ENCODE measurements around the gene LRRC32.
"Not testable (repeated sequence)": the region's sequence is repeated elsewhere in the genome, so short reads cannot be mapped to it uniquely, and the experiment has no call there.

Gene LRRC32

DNA sequence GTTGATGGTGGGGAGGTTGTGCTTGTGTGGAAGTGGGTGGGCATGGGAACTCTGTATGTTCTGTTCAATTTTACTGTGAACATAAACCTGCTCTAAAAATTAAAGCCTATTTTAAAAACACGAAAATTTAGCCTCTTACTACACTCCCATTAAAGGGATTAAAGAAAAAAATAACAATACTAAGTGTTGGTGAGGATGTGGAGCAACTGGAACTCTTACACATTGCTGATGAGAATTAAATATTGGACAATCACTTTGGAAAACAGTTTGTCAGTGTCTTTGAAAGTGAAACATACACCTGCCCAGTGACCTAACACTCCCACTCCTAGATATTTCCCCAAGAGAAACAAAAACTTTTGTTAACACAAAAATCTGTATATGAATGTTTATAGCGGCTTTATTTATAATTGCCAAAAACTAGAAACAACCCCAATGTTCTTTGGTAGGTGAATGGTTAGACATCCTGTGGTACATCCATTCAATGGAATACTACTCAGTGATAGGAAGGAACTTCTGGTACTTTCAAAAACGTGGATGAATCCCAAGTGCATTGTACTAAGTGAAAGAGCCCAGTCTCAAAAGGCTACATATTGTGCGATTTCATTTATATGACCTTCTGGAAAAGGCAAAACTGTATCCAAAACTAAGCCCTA, 23.5 kb downstream of the LRRC32 start:
- no peak for DNase-seq

DNA sequence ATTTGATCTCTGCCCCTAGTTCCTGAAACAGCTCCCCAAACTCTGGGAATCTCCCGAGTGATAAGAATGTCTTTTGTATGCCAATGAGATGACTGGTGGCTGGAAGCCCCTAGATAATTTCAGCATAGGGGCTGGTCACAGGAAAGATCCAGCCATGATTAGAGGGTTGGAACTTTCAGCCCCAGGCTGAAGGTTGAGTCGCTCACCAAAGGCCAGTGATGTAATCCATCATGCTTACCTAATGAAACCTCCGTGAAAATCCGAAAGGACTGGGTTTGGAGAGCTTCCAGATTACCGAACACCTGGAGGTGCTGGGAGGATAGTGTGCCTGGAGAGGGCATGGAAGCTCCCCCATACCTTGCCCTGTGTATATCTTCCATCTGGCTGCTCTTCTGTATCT, 26.0 kb downstream of the LRRC32 start:
- DNase-seq: no peak

DNA sequence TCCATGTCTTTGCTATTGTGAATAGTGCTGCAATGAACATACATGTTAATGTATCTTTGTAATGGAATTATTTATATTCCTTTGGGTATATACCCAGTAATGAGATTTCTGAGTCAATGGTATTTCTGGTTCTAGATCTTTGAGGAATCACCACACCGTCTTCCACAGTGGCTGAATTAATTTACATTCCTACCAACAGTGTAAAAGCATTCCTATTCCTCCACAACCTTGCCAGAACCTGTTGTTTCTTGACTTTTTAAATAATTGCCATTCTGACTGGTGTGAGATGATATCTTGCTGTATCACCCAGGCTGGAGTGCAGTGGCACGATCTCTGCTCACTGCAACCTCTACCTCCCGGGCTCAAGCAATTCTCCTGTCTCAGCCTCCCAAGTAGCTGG, 26.8 kb downstream of the LRRC32 start:
- not testable (repeated sequence) for DNase-seq

DNA sequence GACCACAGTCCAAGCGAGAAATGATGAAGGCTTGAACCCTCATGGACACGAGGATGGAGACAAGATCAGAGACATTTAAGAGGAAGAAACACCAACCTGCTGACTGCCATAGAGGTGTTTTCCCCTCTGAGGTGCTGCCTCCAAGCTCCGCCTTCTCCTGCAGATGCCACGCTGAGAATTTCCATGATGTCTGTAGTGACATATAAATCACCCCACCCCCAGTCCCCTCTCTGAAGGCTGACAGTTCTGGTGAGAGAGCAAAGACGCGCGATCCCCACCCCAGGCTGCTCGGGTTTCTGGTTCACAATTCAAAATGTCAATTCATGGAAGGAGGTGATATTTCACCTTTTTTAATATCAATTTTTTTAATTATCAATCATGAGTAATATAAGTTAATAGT, 28.2 kb downstream of the LRRC32 start:
- no peak for DNase-seq

DNA sequence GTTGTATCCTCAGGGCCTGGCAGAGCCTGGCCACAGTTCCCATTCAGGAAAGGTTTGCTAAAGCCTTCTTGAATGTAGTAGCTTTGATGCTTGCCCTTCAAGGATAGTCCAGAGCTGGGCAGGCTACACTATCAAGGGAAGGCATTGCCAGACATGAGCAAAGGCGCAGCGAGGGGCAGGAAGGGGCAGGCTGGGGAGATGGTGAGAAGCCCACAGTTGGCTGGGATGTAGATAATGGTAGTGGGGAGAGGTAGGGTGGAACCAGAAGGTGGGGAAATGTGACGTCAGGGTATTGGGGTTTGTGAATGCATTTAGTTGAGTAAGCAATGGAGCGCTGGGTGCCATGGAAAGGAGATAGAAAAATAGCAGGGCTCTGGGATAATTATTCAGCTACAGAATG, 28.6 kb downstream of the LRRC32 start:
- no peak for DNase-seq

DNA sequence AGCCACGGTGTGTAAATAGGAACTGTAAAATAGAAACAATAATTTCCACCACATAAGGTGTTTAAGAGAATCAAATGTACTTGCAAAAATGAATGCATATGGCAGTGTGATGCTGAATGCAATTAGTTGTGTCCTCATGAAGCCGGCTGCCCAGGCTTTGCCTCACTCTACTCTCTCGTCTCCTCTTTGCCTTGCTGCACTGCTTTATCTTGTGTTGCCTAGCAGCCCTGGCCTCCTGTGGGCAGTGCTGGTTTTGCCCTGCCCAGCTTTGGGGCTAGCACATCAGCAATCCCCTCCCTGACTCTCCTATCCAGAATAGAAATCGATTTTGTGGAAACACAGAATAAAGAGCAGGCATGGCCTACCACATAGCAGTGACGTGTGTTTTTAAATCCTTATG, 30.0 kb downstream of the LRRC32 start:
- no peak for DNase-seq

DNA sequence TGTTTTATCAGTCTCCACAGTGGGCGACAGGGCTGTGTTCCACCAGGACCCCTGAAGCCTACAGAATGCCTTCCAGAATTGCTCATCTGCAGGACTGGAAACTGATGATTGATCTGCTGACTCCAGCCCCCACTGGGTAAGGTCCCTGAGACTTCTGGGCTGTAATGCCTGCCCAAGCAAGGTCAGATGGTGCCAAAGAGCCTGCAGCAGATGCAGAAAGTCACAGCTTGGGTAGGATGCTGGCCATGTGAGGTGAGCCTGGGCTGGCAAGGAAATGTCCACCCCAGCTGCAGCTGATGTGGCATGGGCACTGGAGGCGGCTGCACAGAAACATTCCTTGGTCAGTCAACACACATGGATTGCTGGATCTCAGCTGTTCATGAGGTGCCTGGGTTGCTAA, 30.9 kb downstream of the LRRC32 start:
- no peak for DNase-seq

DNA sequence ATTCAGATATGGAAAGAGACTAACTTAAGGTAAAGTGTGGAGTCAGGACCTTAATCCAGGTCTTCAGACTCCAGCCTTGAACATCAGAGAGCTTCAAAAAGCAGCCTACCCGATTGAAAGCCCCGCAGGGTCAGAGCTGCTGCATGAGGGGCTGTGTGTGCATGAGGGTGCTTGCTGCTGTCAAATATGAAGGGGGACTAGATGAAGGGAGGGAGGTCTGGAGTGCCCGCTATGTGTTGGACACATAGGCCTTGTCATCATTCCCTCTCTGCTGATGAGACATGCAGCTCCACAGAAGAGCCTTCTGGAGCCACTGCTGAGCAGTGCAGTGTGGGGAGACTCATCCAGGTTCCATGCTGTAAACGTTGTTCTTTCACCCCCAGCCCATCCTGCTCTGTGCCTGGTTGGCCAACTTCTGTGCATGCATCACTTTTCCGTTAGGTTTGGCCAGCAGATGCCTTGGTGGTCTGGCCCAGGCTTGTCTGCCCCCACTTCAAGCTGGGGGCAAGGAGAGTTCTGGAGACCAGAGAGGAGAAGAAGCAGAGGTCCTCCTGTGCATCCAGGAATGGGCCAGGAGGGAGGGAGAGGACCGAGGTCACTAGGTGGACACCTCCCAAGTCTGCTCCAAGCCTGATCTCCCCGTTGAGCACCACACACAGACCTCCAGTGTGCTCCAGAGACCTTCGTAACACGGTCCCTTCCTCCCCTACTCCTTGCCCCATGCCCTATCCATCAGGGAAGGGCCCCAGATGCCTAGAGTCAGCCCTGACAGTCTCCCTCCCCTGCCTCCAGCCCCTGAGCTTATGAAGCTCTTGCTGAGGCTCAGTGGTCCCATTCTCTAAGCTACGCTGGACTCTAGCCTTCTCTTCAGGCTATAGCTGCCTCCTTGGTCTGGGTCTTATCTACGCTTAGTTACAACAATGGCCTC, 32.0 kb downstream of the LRRC32 start:
- DNase-seq: no peak

DNA sequence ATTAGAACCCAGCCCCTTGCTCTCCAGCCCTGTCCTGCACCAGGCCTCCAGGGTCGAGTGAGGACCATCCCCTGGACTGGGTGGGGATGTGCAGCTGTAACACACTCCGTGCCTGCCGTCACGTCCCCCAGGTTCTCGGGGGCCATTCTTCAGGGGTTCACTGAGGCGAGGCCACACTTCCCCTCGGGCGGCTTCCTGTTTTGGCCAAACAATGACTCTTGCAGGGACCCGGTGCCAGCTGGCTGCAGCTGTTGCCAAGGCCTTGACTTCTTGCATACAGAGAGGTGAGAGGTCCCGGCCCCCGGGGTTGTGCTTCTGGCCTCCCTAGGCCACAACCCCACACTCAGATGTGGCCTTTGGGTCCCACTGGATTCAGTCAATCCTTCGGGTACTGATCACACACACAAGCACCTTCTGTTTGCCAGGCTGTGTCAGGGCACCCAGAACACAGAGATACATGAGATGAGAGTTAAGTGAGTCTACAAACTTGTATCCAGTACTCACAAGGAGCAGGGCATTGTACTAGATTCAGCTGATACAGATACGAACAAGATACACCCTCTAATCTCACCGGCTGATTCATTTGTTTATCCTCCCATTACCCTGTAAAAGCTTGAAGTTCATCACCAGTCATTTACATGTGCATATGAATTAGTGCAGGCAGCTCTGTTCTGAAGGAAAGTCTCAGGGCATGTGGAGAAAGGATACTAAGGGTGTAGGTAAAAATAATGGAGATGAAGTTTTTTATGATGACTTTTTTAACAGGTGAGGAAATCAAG, 32.9 kb downstream of the LRRC32 start:
- DNase-seq: no peak

DNA sequence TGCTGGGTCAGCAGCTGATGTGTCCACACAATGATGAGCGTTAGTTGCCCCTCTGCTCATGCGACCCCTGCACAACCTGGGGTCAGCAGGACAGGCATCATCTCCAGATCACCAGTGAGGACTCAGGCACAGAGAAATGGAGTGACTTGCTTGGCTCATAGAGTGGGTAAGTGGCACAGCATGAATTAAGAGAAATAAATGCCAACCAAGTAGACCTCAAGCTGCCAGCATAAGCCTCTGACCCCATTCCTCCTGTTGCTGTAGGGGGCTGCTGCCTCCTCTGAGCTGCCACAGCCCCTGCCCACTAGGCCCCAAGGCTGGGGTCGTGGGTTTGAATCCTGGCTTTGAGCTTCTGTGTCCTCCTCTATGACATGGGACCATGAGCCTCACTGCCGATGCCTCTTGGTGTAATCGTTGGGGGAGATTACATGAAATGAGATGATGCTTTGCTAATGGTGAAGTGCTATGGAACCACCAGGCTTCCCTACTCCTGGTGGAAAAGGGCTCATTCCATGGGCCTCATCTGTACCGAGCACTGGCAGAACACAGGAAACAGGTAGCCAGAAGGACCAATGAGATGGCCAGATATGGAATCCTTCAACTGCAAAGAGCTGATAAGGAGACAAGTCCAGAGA, 33.6 kb downstream of the LRRC32 start:
- DNase-seq: no peak

DNA sequence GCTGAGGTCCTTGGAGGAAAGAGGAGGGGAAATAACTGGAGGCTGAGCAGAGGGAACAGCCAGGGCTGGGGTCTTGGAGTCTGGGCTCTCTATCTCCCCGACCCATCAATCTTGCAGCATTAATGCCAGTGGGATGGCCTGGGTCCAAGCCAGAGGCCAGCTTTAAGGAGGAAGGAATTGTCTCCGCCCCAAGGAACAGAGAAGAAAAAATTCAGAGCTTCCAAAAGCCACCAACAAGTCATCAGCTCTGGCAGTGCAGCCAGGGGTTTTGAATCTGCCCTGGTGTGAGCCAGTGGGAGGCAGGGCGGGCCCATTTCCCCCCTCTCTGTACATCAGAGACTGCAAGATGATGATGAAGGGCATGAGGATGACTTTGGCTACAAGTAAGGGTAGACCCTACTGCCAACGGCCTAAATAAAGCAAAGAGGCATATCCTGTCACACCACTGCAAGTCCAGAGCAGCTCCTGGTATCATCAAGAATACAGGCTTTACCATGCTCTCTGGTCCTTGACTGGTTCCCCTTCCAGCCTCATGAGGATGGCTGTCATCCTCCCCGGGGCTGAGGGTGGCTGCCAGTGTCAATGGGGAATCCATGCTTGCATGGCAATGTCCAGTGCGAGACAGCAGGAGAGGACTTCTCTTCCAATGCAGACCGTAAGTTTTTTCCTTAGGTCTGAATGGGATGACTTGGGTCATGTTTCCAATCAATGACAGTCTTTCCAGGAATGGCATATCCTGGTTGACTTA, 34.4 kb downstream of the LRRC32 start:
- no peak for DNase-seq

DNA sequence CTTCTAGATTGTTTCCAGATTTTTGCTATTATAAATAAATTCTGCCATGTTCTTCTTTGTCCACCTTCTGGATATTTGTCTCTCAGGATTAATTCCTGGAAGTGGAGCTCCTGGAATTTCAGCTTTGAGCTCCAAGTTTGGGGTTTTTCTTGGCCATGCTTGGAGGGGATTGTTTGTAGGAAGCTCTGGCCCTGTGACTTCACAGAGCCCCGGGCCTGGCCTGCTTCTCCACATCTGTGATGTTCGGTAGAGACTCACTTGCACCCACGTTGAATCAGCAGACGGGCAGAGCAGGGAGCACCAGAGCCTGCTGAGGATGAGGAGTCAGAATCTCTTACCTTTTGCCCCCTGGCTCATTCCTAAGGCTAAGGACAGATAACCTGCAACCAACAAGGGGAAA, 35.7 kb downstream of the LRRC32 start:
- no peak for DNase-seq

DNA sequence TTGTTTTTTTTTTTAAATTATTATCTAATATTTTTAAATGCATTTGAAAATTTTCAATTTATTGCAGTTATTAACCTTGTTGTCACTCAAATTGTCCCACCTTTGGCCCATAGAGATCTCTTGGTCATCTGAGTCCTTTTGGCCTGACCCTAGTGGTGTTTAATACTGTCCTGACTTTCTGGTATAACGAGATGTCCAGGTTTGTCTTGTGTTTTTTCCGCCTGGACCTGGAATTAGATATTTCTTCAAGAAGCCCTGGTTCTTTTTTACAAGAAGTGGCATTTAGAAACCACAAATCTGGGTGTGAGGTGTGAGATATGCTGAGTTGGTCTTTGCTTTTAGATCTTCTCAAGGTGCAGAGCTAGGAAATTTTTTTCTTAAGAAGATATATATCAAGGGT, 38.1 kb downstream of the LRRC32 start:
- DNase-seq: no peak

DNA sequence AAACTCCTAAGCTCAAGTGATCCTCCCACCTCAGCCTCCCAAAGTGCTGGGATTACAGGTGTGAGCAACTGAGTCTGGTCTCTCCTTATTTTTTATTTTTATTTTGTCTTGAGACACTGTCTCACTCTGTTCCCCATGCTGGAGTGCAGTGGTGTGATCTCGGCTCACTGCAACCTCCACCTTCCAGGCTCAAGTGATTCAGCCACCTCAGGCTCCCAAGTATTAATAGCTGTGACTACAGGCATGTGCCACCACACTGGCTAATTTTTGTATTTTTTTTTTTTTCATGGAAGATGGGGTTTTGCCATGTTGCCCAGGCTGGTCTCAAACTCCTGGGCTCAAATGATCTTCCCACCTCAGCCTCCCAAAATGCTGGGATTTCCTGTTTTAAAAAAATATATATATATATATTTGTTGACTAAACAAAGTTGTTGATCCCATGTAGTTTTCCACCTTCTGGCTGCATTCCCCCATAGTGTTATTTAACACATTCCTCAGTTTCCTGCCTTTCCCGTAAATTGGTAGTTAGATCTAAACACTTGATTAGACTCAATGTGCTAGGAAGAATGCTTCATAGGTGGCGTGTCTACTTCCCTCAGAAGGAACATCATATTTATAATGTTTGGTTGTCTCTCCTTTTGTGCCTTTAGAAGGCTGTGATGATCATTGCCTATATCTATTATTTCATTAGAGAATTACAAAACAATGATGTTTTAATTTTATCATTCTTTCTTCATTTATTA, 38.8 kb downstream of the LRRC32 start:
- DNase-seq: no peak

DNA sequence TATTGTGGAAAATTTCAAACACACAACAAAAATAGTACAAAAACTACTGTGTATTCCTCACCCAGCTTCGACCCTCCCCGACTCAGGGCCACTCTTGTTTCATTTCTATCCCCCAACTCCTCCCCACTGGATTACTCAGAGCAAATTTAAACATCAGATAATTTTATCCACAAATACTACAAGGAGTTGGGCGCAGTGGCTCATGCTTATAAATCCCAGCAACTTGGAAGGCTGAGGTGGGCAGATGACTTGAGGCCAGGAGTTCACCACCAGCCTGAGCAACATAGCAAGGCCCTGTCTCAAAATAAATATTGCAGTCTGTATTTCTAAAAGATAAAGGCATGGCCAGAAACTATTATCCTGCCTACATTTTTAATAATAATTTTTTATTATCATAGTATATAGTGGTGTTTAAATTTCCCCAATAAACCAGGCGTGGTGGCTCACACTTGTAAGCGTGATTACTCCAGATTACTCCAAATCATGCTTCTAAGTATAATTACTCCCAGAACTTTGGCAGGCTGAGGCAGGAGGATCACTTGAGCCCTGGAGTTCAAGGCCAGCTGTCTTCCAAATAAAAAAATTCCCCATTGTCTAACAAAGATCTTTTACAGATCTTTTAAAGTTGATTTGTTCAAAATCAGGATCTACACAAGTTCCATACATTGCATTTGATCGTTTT, 39.8 kb downstream of the LRRC32 start:
- no peak for DNase-seq

DNA sequence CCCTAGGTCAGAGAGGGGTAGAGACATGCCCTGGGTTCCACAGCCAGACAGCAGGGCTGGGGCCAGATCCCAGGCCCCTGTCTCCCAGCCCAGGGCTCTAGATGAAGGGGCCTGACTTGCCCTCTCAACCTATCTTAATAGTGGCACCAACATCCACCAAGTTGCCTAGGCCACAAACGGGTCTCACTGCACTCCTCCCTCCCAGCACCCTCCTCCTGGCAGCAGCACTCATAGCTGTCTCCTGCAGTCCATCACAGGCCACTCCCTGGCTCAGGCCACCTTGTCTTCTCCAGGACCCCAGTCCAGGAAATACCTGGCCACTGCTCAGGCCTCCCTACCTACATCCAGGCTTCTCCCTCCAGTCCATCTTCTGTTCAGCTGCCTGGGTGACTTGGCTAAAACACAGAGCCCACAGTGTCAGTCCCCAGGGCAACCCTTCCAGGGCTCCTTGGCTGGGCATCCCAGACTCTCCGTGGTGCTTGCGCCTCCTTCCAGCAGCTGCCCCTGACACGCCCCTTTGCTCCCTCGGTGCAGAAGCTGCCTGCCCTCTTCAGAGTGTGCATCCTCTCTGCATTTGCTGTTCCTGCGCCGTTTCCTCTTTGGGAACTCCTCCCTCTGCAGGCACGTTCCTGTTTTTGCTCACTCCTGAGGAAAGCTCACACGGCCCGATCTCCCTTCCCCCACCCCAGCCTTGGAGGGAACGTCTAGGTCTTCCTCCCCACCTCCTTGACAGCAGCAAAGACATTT, 40.5 kb downstream of the LRRC32 start:
- DNase-seq: no peak

DNA sequence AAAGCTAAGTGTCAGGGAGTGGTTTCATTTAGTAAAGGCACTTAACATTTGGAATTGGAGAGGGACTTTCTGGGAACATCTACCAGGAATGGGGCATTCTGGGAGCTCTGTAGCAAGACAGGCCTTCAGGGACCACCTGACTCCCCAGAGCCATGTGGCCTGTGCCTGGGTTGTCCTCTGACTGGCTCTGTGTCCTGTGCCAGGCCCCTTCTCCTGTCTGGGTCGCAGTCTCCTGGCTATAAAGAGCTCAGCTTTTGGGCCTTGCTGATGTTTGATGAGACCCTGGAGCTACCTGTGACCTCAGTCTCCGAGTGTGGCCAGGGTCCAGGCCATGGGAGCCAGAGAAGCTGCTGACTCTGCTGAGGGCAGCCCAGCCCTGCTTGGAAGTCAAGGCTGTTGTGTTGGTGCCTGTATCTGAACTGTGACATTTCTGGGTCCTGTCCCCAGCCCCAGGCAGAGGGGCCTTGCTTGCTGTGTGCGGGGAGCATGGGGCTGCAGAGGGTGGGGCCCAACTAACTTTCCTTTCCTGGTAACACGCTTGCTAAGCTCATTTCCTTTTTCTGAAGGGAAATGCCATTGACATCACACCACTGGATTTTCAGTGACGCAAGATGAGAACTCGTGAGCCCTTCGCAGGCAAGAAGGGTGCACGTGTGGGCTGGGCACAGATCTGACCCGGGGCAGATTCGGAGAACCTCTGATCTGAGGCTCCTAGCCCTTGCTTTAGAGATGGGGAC, 41.3 kb downstream of the LRRC32 start:
- DNase-seq: no peak

DNA sequence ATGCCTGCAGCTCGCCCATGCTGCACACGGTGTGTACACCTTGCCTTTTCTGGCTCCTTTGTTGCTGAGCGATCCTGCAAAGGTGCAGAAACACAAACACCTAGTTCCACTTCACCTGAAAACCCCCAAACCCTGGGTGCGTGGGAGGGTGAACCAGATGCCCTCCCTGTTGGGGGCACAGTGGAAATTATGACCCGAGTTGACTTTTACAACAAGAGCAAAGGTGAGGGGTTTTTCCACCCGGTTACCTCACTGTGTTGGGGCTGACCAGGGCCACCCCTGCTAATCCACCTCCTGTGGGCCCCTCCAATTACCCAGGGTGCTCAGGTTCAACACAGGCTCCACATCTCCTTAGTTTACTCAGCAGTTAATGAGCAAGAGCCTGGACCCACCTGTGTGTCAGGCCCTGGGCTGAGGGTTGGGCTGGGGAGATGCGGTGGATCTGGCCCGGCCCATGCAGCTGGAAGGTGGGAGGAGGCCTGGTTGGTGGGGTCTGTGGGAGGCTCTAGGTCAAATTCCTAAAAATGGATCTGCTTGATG, 42.1 kb downstream of the LRRC32 start:
- no peak for DNase-seq

DNA sequence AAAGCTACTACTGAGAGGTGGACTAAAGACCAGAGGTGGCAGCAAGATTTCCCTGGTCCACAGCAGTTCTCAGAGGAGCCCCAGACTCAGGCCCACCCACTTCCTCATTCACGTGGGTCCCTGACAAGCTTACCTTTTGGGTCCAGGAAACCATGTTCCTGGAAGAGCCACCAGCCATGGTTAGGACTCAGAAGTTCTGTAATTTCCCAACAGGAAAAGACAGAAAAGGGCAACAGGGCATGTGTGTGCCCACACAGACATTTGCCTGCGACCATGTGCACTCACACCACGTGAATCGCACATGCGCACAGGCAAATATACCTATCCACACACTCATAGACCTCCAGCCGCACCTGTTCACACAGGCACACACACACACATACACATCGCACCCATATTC, 42.9 kb downstream of the LRRC32 start:
- DNase-seq: no peak

All from T-helper 9 cell (primary cell).